Mucosa of stomach (tissue), 1 donor: ENCODE measurements around the gene DENND5A.
"Not testable (repeated sequence)": the region's sequence is repeated elsewhere in the genome, so short reads cannot be mapped to it uniquely, and the experiment has no call there.

ENCODE experiments used
- H3K27me3 ChIP-seq: one replicate; pipeline ENCODE4 v1.7.0; 2013; ENCODE audit warnings: mild to moderate bottlenecking, low read length; ENCODE audit not compliant: control insufficient read depth, insufficient read depth
- H3K36me3 ChIP-seq: one replicate; pipeline ENCODE4 v1.7.0; 2013; ENCODE audit warnings: low read length; ENCODE audit not compliant: control insufficient read depth, insufficient read depth
- H3K4me1 ChIP-seq: one replicate; pipeline ENCODE4 v1.7.0; 2013; ENCODE audit warnings: mild to moderate bottlenecking, low read length; ENCODE audit not compliant: control insufficient read depth, insufficient read depth
- H3K4me3 ChIP-seq: one replicate; pipeline ENCODE4 v1.7.0; 2013; ENCODE audit warnings: low read length
- H3K9ac ChIP-seq: one replicate; pipeline ENCODE4 v1.7.0; 2013; ENCODE audit warnings: mild to moderate bottlenecking, low read length, moderate library complexity
- H3K9me3 ChIP-seq: one replicate; pipeline ENCODE4 v1.7.0; 2013; ENCODE audit warnings: mild to moderate bottlenecking, low read length, moderate library complexity; ENCODE audit not compliant: control insufficient read depth
- donor health status: Pancreatic carcinoma.

DENND5A gene

GRCh38 chr11:9276571-9276970, 11.4 kb upstream of the DENND5A start:
- Histone ChIP-seq H3K9me3 (no peaks in the 10 kb centered on the region), H3K9ac (no peak overlapping the region), H3K4me3 (no peak overlapping the region), H3K36me3 (no peaks in the 10 kb centered on the region), H3K4me1 (peaks cover 11% of the 10 kb centered on the region), H3K27me3 (no peaks in the 10 kb centered on the region)

- Histone ChIP-seq H3K4me3 (no peak overlapping the region), H3K9ac (no peak overlapping the region), H3K9me3 (no peaks in the 10 kb centered on the region), H3K27me3 (no peaks in the 10 kb centered on the region), H3K36me3 (no peaks in the 10 kb centered on the region), H3K4me1 (peaks cover 3% of the 10 kb centered on the region)
Measured at GRCh38 chr11:9274499-9275258, 9.5 kb upstream of the DENND5A start.

DNA sequence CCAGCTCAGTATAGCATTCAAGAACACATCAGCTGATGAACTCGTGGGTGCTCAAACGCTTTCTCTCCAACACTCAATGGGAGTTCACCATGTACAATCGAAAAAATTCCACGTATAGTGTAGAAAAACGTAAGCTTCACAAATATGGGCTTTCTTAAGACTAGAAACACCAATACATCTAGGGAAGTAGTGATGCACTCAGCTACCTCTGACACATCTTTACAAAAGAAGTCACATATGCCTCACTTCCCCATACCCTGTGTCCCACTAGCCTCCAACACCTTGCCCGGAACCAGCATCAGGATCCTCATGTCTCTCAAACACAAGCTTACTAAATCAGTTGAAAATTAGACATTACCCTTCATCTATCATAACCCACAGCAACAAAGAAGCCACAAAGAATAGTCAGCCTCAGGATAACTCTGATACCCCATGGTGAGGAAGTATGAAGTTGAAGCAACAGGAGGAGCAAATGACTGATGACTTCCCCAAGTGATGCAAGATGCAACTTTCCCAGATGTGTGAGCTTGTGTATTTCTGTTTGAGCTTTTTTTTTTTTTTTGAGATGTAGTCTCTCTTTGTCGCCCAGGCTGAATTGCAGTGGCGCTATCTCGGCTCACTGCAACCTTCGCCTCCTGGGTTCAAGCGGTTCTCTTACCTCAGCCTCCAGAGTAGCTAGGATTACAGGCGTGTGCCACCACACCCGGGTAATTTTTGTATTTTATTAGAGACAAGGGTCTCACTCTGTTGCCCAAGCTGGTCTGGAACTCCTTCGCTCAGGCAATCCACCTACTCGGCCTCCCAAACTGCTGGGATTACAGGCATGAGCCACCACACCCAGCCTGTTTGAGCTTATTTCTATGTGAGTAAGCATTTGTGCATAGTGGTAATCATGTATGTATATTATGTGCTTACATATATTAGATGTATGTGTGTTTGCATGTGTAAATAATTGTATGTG, 8.5 kb upstream of the DENND5A start:
- peaks cover 3% of the 10 kb centered on the region for H3K4me1 ChIP-seq
- no peaks in the 10 kb centered on the region for H3K36me3 ChIP-seq
- no peaks in the 10 kb centered on the region for H3K9me3 ChIP-seq
- H3K4me3 ChIP-seq, result no peak overlapping the region
- H3K9ac ChIP-seq, result no peak overlapping the region
- no peaks in the 10 kb centered on the region for H3K27me3 ChIP-seq

DNA sequence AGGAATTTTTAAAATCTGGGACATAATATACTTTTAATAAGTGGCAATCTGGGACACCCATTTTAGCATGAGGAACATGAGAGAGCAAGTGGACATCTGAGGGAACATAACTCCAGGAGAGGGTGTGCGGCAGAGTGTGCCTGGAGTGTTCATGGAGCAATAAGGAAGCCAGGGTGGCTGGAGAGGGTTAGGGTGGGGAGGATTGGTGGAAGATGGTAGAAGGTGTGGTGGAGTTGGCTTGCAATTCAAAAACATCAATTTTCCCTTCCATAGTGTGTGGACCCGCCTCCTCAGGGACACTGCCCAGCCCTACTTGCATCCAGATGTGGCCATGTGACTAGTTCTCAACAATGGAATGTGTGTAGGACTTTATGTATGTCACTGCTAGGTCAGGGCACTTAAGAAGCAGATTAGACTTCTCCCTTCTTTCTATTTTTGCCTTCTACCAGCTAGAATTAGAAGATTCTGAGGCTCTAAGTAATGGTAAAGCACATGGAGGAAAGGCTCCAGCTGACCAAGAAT, 4.4 kb upstream of the DENND5A start:
- Histone ChIP-seq H3K4me1 (peaks cover 6% of the 10 kb centered on the region), H3K4me3 (no peak overlapping the region), H3K9ac (no peak overlapping the region), H3K9me3 (no peaks in the 10 kb centered on the region), H3K27me3 (peaks cover 13% of the 10 kb centered on the region), H3K36me3 (no peaks in the 10 kb centered on the region)

DNA sequence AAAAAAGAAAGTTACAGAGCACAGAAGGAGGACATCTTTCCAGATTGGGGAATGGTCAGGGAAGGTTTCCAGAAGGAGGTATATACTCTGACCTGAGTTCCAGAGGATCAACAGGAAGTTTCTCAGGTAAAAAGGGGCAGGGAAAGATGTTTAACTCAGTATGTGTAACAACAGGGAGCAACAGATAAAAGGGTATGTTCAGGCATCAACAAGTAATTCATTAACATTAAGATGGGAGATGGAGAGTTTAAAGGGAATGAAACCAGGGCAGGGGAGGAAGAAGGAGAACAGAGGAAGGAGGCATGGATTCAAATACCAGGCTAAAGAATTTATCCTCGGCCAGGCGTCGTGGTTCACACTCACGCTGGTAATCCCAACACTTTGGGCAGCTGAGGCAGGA, 2.5 kb upstream of the DENND5A start:
- Histone ChIP-seq H3K36me3 (no peaks in the 10 kb centered on the region), H3K4me3 (no peak overlapping the region), H3K9me3 (no peaks in the 10 kb centered on the region), H3K4me1 (peaks cover 6% of the 10 kb centered on the region), H3K9ac (no peak overlapping the region), H3K27me3 (peaks cover 20% of the 10 kb centered on the region)

DNA sequence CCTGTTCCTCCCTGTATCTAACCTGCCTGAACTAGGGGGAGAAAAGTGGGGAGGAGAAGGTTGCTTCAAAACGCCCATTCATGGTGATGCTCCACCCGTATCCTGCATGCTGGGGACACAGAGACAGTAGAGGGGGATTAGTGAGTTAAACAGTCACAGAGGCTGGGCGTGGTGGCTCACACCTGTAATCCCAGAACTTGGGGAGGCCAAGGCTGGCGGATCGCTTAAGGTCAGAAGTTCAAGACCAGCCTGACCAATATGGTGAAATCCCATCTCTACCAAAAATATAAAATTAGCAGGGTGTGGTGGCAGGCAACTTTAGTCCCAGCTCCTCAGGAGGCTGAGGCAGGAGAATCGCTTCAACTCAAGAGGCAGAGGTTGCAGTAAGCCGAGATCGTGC, 1.8 kb upstream of the DENND5A start:
- no peaks in the 10 kb centered on the region for H3K36me3 ChIP-seq
- H3K9ac ChIP-seq, result no peak overlapping the region
- no peak overlapping the region for H3K4me3 ChIP-seq
- H3K27me3 ChIP-seq, result peaks cover 20% of the 10 kb centered on the region
- no peaks in the 10 kb centered on the region for H3K9me3 ChIP-seq
- H3K4me1 ChIP-seq, result peaks cover 6% of the 10 kb centered on the region

DNA sequence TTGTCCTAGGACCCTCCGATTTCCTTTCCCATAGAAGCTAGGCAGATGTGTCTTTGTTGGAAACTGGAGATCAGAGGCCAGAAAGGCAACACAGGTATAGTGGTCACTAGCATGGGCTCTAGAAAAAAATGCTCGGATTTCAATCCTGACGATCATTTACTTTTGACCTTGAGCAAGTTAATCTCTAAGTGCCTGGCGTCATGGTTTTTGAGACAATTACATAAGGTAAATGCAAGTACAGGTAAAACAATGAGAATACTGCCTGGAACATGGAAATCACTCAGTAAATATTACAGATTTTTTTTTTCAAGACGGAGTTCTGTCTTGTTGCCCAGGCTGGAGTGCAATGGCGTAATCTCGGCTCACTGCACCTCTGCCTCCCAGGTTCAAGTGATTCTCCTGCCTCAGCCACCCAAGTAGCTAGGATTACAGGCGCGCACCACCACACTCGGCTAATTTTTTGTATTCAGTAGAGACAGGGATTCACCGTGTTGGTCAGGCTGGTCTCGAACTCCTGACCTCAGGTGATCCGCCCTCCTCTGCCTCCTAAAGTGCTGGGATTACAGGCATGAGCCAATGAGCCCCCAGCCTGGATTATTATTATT, 1.1 kb upstream of the DENND5A start:
- H3K36me3 ChIP-seq, result no peaks in the 10 kb centered on the region
- no peaks in the 10 kb centered on the region for H3K9me3 ChIP-seq
- H3K4me3 ChIP-seq, result no peak overlapping the region
- no peak overlapping the region for H3K9ac ChIP-seq
- H3K4me1 ChIP-seq, result peaks cover 6% of the 10 kb centered on the region
- H3K27me3 ChIP-seq, result peaks cover 20% of the 10 kb centered on the region

DNA sequence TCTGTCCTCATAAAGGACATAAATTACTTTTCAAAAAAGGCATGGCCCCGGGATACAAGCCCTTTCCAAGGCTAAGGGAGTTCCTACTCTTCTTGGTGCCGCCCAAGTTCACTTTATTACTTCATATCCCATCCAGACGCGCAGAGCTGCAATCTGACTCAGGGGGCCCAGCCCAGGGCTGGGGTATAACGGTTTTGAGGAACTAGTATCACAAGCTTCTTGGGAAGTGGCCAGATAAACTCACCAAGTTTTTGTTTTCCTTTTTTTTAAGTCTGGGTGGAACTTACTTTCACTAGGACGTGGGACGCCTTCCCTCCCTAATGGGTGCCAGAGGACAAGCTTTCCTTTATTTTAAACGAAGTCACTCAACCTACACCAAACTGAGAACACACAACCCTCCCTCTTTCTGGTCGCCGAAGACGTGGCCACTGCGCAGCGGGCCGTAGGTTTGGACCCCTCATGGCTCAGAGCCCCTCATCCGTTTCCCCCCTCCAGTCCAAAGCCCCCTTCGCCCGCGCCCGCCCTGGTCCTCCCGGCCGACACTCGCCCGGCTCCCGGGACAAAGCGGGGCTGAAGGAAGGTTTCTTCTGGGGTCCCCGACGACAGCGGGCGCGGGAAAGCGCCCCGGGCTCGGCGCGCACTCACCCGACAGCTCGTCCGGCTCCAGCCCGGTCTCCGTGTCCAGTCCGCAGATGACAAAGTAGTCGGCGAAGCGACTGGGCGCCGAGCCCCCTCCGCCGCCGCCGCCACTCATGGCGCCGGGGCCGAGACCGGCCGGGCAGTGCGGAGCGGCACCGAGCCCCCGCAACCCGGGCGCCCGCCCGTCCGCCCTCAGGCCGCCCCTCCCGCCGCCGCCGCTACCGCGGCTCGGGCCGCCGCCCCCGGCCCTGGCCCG, 587 bp downstream of the DENND5A start:
- H3K36me3 ChIP-seq, result no peaks in the 10 kb centered on the region
- H3K4me1 ChIP-seq, result peaks cover 6% of the 10 kb centered on the region
- H3K4me3 ChIP-seq, result peak overlapping the region; percentile 46
- peak overlapping the region; percentile 82 for H3K9ac ChIP-seq
- H3K9me3 ChIP-seq, result no peaks in the 10 kb centered on the region
- peaks cover 20% of the 10 kb centered on the region for H3K27me3 ChIP-seq

DNA sequence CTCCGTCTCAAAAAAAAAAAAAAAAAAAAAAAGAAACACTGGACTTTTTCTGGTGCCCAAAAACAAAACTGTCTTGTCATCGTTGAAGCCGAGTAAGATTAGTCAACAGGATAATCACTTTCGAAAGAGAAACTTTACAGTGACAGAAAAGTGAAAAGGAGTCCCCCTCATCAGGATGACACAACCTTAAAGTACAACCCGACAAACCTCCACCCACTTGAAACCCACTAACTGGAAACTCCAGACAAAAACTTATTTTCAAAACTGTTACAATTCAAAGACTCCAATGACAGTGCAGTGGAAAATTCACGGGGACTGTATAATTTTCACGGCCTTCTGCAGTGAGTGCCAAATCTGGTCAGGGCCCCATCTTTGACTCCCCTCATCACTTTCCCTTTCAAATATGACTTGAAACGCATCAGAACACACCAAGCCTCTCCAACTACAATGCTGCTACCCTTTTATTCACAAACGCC, 1.3 kb downstream of the DENND5A start:
- H3K9ac ChIP-seq, result peak overlapping the region; percentile 82
- no peaks in the 10 kb centered on the region for H3K36me3 ChIP-seq
- H3K4me1 ChIP-seq, result peaks cover 6% of the 10 kb centered on the region

GRCh38 chr11:9260838-9261146, 4.4 kb downstream of the DENND5A start:
- peaks cover 13% of the 10 kb centered on the region for H3K27me3 ChIP-seq
- not testable (repeated sequence) for H3K36me3 ChIP-seq, H3K4me1 ChIP-seq, H3K9ac ChIP-seq, H3K9me3 ChIP-seq, H3K4me3 ChIP-seq

More for the DNA sequence above, 1.3 kb downstream of the DENND5A start:
- peaks cover 20% of the 10 kb centered on the region for H3K27me3 ChIP-seq
- H3K9me3 ChIP-seq, result no peaks in the 10 kb centered on the region
- no peak overlapping the region for H3K4me3 ChIP-seq
